HepG2 (cell line): ENCODE measurements around the gene TM4SF18. TPM values are rescaled to one million over a fixed set of nuclear protein-coding genes. Genes with fewer than 3 reads are reported as not detected.

Experiments
- EP300 ChIP-seq, 3 experiments: sonication (generic) in 1 of 3; formaldehyde crosslinking in 1 of 3; IDR thresholded peaks; 2 replicates each; pipeline versions ENCODE4 v1.5.1 to v1.6.1; 2011 to 2020; ENCODE audit warnings: low read depth in 2 of 3, low read length in 2 of 3, borderline replicate concordance in 1 of 3, improper control_type of control experiment in 1 of 3, mild to moderate bottlenecking in 1 of 3, missing genetic modification reagents in 1 of 3, moderate library complexity in 1 of 3
- GATAD1 ChIP-seq: IDR thresholded peaks from 2 replicates; pipeline ENCODE4 v1.6.1; 2016; ENCODE audit warnings: missing genetic modification reagents, missing compliant biosample characterization
- GTF3A ChIP-seq: sonication (generic); formaldehyde crosslinking; conservative IDR thresholded peaks from 2 replicates; pipeline ENCODE4 v1.4.0; 2020; ENCODE audit warnings: mild to moderate bottlenecking, missing genetic modification reagents
- GZF1 ChIP-seq: sonication (generic); formaldehyde crosslinking; IDR thresholded peaks from 2 replicates; pipeline ENCODE4 v1.5.1; 2020; ENCODE audit warnings: mild to moderate bottlenecking, missing genetic modification reagents
- HDAC6 ChIP-seq: fragments of 200-600 bp; sonication (generic); IDR thresholded peaks from 2 replicates; pipeline ENCODE4 v1.7.0; 2017; ENCODE audit warnings: mild to moderate bottlenecking, antibody characterized with exemption, low read length, low read depth
- IRF1 ChIP-seq: sonication (generic); formaldehyde crosslinking; IDR thresholded peaks from 2 replicates; pipeline ENCODE4 v1.4.0; 2020; ENCODE audit warnings: low read depth, mild to moderate bottlenecking, missing genetic modification reagents
- KLF11 ChIP-seq: IDR thresholded peaks from 2 replicates; pipeline ENCODE4 v1.6.1; 2016; ENCODE audit warnings: missing compliant biosample characterization
- NFIC ChIP-seq: IDR thresholded peaks from 2 replicates; pipeline ENCODE4 v1.6.1; 2012; ENCODE audit warnings: mild to moderate bottlenecking, low read length, inconsistent platforms
- PLRG1 ChIP-seq: fragments of 450-650 bp; conservative IDR thresholded peaks from 2 replicates; pipeline ENCODE4 v1.6.1; 2016
- PRDM15 ChIP-seq: sonication (generic); formaldehyde crosslinking; IDR thresholded peaks from 2 replicates; pipeline ENCODE4 v1.4.0; 2020; ENCODE audit warnings: missing genetic modification reagents
- SMYD3 ChIP-seq: sonication (generic); formaldehyde crosslinking; IDR thresholded peaks from 2 replicates; pipeline ENCODE4 v1.8.1; 2023; ENCODE audit warnings: mild to moderate bottlenecking, missing genetic modification reagents
- SSRP1 ChIP-seq: IDR thresholded peaks from 2 replicates; pipeline ENCODE4 v1.6.1; 2016; ENCODE audit warnings: control low read depth
- ZBTB4 ChIP-seq: sonication (generic); formaldehyde crosslinking; IDR thresholded peaks from 2 replicates; pipeline ENCODE4 v1.4.0; 2020; ENCODE audit warnings: missing genetic modification reagents, mild to moderate bottlenecking, borderline replicate concordance
- ZKSCAN5 ChIP-seq: sonication (generic); formaldehyde crosslinking; IDR thresholded peaks from 2 replicates; pipeline ENCODE4 v1.5.1; 2020; ENCODE audit warnings: mild to moderate bottlenecking, missing genetic modification reagents
- ZNF670 ChIP-seq: sonication (generic); formaldehyde crosslinking; IDR thresholded peaks from 2 replicates; pipeline ENCODE4 v1.8.0; 2022; ENCODE audit warnings: mild to moderate bottlenecking, missing genetic modification reagents, borderline replicate concordance
- ZNF747 ChIP-seq: sonication (generic); formaldehyde crosslinking; IDR thresholded peaks from 2 replicates; pipeline ENCODE4 v1.8.1; 2023; ENCODE audit warnings: missing genetic modification reagents, mild to moderate bottlenecking, borderline replicate concordance
- polyA plus RNA-seq, 8 experiments: library from polyadenylated mRNA; depleted of rRNA in 3 of 8; stranded (reverse) in 7 of 8; unstranded in 1 of 8; fragments of >200 nt; fragmentation: Illumina TruSeq in 4 of 8; extraction: Trizol in 4 of 8; gene quantifications; 2 replicates each; pipeline versions ENCODE4 v1.2.1 to v1.2.3, GENCODE V29; 2011 to 2016; ENCODE audit warnings: low read depth in 4 of 8, missing spikeins in 1 of 8, mixed read lengths in 1 of 8; ENCODE audit not compliant: insufficient read depth in 1 of 8
- total RNA-seq, 5 experiments: library from RNA; depleted of rRNA; stranded (reverse); fragments of >200 nt; fragmentation: Illumina TruSeq; extraction: Trizol; gene quantifications; 2 replicates each; pipeline ENCODE4 v1.2.3, GENCODE V29; 2016; ENCODE audit warnings: low read depth in 1 of 5
- TF ChIP-seq, protein P1 (sequence below): sonication (generic); formaldehyde crosslinking; IDR thresholded peaks from 2 replicates; pipeline ENCODE4 v1.5.1; 2020; ENCODE audit warnings: mild to moderate bottlenecking, missing genetic modification reagents

Gene TM4SF18
- total and polyA plus RNA-seq, 2 of the 13 experiments (the other 11 are each of a cell fraction or from before 2014, with no cell fraction given): 0.15 TPM; not detected in 1

GRCh38 chr3:149356044-149356592 is 22.7 kb upstream of the TM4SF18 start (continued):
- TF ChIP-seq PRDM15 (peak; percentile 99), ZNF747 (no peak), SSRP1 (no peak), GTF3A (no peak), ZKSCAN5 (CRISPR knock-in tag) (no peak), EP300 (IDR thresholded peaks at IDR 0.05; ENCODE audit: low read depth in 2 of 2, low read length in 2 of 2) (peak; percentile 82 to 98; a peak in 3 of 4 replicates), EP300 (CRISPR knock-in tag; IDR thresholded peaks at IDR 0.05; ENCODE audit: borderline replicate concordance) (peak; percentile 89), IRF1 (no peak), KLF11 (CRISPR knock-in tag) (no peak), SMYD3 (CRISPR knock-in tag) (no peak), NFIC (peak; percentile 89), ZBTB4 (CRISPR knock-in tag) (no peak), HDAC6 (no peak), GZF1 (CRISPR knock-in tag) (no peak), GATAD1 (CRISPR knock-in tag) (0 out of 2 replicates have a peak, but pooled peaks have one; percentile 36), PLRG1 (no peak), ZNF670 (0 out of 2 replicates have a peak, but pooled peaks have one; percentile 24)
- TF ChIP-seq, protein P1, sequence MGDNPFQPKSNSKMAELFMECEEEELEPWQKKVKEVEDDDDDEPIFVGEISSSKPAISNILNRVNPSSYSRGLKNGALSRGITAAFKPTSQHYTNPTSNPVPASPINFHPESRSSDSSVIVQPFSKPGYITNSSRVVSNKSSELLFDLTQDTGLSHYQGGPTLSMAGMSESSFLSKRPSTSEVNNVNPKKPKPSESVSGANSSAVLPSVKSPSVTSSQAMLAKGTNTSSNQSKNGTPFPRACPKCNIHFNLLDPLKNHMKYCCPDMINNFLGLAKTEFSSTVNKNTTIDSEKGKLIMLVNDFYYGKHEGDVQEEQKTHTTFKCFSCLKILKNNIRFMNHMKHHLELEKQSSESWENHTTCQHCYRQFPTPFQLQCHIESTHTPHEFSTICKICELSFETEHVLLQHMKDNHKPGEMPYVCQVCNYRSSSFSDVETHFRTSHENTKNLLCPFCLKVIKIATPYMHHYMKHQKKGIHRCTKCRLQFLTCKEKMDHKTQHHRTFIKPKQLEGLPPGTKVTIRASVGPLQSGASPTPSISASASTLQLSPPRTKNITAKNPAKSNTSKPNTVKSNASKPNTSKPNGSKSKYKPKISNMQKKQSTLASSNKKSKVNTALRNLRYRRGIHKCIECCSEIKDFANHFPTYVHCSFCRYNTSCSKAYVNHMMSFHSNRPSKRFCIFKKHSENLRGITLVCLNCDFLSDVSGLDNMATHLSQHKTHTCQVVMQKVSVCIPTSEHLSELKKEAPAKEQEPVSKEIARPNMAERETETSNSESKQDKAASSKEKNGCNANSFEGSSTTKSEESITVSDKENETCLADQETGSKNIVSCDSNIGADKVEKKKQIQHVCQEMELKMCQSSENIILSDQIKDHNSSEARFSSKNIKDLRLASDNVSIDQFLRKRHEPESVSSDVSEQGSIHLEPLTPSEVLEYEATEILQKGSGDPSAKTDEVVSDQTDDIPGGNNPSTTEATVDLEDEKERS (CRISPR knock-in tag): no peak
